Measurements from ENCODE around the gene OMP. TPM values are rescaled to one million over a fixed set of nuclear protein-coding genes. Genes with fewer than 3 reads are reported as not detected.

Gene OMP
- polyA plus RNA-seq, 1 donor from 2014 or later, result not detected

GRCh38 chr11:77082838-77083565 is 19.6 kb upstream of the OMP start:
- Histone ChIP-seq H3K36me3 (ENCODE audit: insufficient read depth, low read length) (no peaks in the 10 kb centered on the region), H3K27ac (ENCODE audit: low read length) (no peak overlapping the region), H3K9ac (ENCODE audit: low read length) (no peak overlapping the region), H3K4me3 (ENCODE audit: low read length) (no peak overlapping the region), H3K9me2 (ENCODE audit: insufficient read depth, low read length) (no peaks in the 10 kb centered on the region), H3K27me3 (ENCODE audit: insufficient read depth, low read depth, low read length) (no peaks in the 10 kb centered on the region), H3F3A (ENCODE audit: insufficient read depth, low read length, poor library complexity, severe bottlenecking) (no peaks in the 10 kb centered on the region), H2AFZ (ENCODE audit: low read depth, low read length) (no peak overlapping the region), H3K9me3 (ENCODE audit: low read length) (peaks cover 4% of the 10 kb centered on the region), H4K20me1 (ENCODE audit: insufficient read depth) (no peaks in the 10 kb centered on the region), H3K79me2 (replicated peaks; ENCODE audit: insufficient read depth, low read length) (no peaks in the 10 kb centered on the region), H3K4me2 (ENCODE audit: low read length) (no peak overlapping the region)
- TF ChIP-seq REST (IDR thresholded peaks at IDR 0.05; ENCODE audit: borderline replicate concordance) (no peak), CTCF (IDR thresholded peaks at IDR 0.05; ENCODE audit: poor library complexity, severe bottlenecking) (no peak)

- Histone ChIP-seq H3K79me2 (replicated peaks; ENCODE audit: insufficient read depth, low read length) (no peaks in the 10 kb centered on the region), H3F3A (ENCODE audit: insufficient read depth, low read length, poor library complexity, severe bottlenecking) (no peaks in the 10 kb centered on the region), H3K27me3 (ENCODE audit: insufficient read depth, low read depth, low read length) (no peaks in the 10 kb centered on the region), H3K9ac (ENCODE audit: low read length) (no peak overlapping the region), H3K27ac (ENCODE audit: low read length) (no peak overlapping the region), H3K4me3 (ENCODE audit: low read length) (no peak overlapping the region), H3K9me3 (ENCODE audit: low read length) (no peaks in the 10 kb centered on the region), H4K20me1 (ENCODE audit: insufficient read depth) (no peaks in the 10 kb centered on the region), H2AFZ (ENCODE audit: low read depth, low read length) (no peak overlapping the region), H3K4me2 (ENCODE audit: low read length) (no peak overlapping the region), H3K36me3 (ENCODE audit: insufficient read depth, low read length) (no peaks in the 10 kb centered on the region), H3K9me2 (ENCODE audit: insufficient read depth, low read length) (no peaks in the 10 kb centered on the region)
- TF ChIP-seq CTCF (IDR thresholded peaks at IDR 0.05; ENCODE audit: poor library complexity, severe bottlenecking) (no peak), MXI1 (conservative IDR thresholded peaks at IDR 0.05; ENCODE audit: poor library complexity, severe bottlenecking) (no peak), POLR2AphosphoS5 (IDR thresholded peaks at IDR 0.05) (no peak), REST (IDR thresholded peaks at IDR 0.05; ENCODE audit: borderline replicate concordance) (no peak), EZH2 (IDR thresholded peaks at IDR 0.05; ENCODE audit: borderline replicate concordance, insufficient read depth, low read length, poor library complexity, severe bottlenecking) (no peak), TAF1 (IDR thresholded peaks at IDR 0.05; ENCODE audit: low read depth) (no peak), SMC3 (conservative IDR thresholded peaks at IDR 0.05; ENCODE audit: poor library complexity) (no peak), RAD21 (conservative IDR thresholded peaks at IDR 0.05) (no peak), EP300 (conservative IDR thresholded peaks at IDR 0.05; ENCODE audit: poor library complexity, severe bottlenecking) (no peak)
These were observed 18.9 kb upstream of the OMP start for GRCh38 chr11:77083566-77084245.
